22Rv1 (cell line): Measurements from ENCODE around the gene SPIB.

Source experiments
- H3K27ac ChIP-seq: fragments of 450-650 bp; 2 replicates; pipeline ENCODE4 v1.5.1; 2017
- ZFX ChIP-seq: fragments of 450-650 bp; IDR thresholded peaks from 2 replicates; pipeline ENCODE4 v1.6.1; 2017; ENCODE audit warnings: antibody characterized with exemption, borderline replicate concordance
- TF ChIP-seq, protein P1 (sequence below): fragments of 450-650 bp; IDR thresholded peaks from 2 replicates; pipeline ENCODE4 v1.5.1; 2017; ENCODE audit warnings: mild to moderate bottlenecking

Gene SPIB

DNA sequence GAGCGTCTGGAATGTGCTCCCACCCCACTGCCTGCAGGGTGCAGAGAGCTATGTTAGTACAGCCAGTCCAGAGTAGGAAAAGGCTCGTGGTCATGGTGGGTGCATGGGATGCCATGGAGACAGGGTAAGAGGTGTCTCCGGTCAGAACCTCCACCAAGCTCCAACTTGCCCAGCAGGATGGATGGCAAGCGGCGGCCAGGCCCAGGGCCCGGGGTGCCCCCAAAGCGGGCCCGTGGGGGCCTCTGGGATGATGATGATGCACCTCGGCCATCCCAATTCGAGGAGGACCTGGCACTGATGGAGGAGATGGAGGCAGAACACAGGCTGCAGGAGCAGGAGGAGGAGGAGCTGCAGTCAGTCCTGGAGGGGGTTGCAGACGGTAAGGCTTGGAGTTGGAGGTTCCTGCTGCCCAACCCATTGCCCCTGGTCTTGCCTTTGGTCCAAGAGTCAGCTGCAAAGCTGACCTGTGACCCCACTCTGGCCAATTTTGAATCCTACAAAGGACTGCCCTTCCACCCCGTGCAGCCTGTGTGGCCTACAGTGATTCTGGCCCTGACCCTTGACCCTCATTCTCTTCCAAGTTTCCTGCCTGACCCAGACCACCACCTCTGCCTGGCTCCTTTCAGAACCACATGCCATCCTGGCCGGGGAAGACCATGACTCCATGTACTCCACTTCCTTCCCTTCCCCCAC, 19.9 kb upstream of the SPIB start:
- no peak for TF ChIP-seq ZFX
- TF ChIP-seq, protein P1, sequence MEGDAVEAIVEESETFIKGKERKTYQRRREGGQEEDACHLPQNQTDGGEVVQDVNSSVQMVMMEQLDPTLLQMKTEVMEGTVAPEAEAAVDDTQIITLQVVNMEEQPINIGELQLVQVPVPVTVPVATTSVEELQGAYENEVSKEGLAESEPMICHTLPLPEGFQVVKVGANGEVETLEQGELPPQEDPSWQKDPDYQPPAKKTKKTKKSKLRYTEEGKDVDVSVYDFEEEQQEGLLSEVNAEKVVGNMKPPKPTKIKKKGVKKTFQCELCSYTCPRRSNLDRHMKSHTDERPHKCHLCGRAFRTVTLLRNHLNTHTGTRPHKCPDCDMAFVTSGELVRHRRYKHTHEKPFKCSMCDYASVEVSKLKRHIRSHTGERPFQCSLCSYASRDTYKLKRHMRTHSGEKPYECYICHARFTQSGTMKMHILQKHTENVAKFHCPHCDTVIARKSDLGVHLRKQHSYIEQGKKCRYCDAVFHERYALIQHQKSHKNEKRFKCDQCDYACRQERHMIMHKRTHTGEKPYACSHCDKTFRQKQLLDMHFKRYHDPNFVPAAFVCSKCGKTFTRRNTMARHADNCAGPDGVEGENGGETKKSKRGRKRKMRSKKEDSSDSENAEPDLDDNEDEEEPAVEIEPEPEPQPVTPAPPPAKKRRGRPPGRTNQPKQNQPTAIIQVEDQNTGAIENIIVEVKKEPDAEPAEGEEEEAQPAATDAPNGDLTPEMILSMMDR, result no peak
- no peak overlapping the region for H3K27ac ChIP-seq

DNA sequence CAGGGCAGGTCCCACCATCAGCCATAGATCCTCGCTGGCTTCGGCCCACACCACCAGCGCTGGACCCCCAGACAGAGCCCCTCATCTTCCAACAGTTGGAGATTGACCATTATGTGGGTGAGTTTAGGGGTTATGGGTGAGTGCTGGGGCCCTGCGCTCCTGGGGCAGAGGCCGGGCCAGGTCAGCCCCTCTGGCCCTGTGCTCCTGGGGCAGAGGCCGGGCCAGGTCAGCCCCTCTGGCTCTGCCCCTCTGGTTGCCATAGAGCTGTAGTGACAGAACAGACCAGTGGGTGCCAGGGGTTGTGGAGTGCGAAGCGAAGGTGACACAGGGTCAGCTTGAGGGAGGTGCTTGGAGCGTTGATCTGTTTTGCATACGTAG, 19.4 kb upstream of the SPIB start:
- H3K27ac ChIP-seq, result no peak overlapping the region
- no peak for TF ChIP-seq ZFX
- TF ChIP-seq, protein P1, result no peak

DNA sequence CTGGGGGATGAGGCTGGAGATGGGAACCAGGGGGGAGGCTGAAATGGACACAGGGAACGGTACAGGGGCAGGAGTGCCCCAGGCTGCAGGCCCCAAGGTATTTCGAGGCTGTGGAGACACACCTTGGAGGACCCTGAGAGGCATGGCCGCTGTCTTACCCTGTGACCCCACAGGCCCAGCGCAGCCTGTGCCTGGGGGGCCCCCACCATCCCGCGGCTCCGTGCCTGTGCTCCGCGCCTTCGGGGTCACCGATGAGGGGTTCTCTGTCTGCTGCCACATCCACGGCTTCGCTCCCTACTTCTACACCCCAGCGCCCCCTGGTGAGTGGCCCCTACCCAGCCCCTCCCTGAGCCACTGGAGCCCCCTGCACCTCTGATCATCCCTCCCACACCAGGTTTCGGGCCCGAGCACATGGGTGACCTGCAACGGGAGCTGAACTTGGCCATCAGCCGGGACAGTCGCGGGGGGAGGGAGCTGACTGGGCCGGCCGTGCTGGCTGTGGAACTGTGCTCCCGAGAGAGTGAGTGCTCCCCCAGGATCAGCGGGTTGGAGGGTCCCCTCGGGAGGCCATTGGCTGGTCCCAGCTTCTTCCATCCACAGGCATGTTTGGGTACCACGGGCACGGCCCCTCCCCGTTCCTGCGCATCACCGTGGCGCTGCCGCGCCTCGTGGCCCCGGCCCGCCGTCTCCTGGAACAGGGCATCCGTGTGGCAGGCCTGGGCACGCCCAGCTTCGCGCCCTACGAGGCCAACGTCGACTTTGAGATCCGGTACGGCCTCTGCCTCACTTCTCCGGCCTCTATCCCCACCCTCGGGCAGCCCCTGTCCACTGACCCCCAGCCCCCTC, 16.9 kb upstream of the SPIB start:
- H3K27ac ChIP-seq, result no peak overlapping the region
- TF ChIP-seq ZFX, result no peak
- TF ChIP-seq, protein P1, result no peak

DNA sequence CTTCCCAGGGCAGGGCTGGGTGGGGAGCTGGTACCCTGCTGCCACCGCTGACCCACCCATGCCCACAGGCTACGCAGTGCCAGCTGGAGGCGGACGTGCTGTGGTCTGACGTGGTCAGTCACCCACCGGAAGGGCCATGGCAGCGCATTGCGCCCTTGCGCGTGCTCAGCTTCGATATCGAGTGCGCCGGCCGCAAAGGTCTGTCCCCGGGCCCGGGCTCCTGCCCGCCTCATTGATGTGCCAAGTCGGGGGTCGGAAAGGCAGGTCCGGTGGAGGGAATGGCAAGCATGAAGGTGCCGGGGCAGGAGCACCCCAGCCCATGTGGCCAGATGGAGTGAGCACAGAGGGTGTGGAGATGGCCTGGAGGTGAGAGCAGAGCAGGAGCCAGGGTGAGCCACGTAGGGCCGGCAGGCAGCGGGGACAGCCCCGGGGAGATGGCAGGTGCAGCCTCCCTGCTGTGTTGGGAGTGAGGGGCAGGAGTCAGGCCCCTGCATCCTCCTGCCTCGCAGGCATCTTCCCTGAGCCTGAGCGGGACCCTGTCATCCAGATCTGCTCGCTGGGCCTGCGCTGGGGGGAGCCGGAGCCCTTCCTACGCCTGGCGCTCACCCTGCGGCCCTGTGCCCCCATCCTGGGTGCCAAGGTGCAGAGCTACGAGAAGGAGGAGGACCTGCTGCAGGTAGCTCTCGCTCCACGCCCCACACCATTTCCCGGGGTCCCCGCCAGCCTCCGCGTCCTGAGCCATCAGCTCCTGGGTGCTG, 16.0 kb upstream of the SPIB start:
- TF ChIP-seq, protein P1, result no peak
- no peak for TF ChIP-seq ZFX
- no peak overlapping the region for H3K27ac ChIP-seq

DNA sequence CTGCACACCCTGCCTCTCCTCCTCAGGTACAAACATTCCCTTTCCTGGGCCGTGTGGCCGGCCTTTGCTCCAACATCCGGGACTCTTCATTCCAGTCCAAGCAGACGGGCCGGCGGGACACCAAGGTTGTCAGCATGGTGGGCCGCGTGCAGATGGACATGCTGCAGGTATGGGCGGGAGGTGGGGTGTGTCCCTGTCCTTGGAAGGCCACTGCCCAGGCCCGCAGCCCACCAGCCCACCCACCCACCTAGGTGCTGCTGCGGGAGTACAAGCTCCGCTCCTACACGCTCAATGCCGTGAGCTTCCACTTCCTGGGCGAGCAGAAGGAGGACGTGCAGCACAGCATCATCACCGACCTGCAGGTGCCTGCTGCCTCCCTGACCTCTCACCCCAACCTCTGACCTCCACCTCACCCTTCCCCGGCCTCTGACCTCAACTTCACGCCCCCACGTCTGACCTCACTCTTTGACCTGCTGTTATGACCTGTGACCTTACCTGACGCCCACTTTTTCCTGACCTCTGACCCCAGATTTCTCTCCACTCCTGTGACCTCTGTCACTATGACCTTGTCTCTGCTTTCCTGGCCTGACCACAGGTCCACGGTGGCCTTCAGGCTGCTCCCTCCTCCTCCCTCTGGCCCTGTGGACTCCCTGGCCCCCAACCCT, 12.4 kb upstream of the SPIB start:
- no peak for TF ChIP-seq ZFX
- H3K27ac ChIP-seq, result no peak overlapping the region

DNA sequence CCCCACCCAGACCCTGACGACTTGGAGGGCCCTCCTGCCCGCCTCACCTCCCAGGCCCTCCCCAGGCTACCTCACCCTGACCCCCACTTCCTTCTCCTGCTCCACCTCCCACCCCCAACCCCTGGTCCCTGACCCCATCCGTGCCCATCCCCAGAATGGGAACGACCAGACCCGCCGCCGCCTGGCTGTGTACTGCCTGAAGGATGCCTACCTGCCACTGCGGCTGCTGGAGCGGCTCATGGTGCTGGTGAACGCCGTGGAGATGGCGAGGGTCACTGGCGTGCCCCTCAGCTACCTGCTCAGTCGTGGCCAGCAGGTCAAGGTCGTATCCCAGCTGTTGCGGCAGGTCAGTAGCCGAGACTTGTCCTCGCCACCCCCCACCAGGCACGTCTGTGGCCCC, 11.9 kb upstream of the SPIB start:
- TF ChIP-seq, protein P1, result no peak
- no peak for TF ChIP-seq ZFX
- H3K27ac ChIP-seq, result no peak overlapping the region

DNA sequence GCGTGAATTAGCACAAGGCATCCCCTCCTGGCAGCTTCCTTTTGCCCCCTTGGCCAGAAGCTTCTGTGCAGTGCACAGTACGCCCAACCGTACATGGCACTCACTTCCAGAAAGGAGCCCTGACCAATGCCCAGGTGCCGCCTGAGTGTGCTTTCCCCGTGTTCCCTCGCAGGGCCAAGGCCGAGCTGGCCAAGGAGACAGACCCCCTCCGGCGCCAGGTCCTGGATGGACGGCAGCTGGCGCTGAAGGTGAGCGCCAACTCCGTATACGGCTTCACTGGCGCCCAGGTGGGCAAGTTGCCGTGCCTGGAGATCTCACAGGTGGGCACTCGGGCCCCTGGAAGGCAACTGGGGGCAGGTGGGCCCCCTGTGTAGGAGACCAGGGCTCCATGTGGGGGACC, 9.4 kb upstream of the SPIB start:
- no peak for TF ChIP-seq ZFX
- TF ChIP-seq, protein P1, result no peak
- H3K27ac ChIP-seq, result no peak overlapping the region
